Mesothelial cell of epicardium (in vitro differentiated cells): ENCODE measurements around the gene RPS6KA3. TPM values are rescaled to one million over a fixed set of nuclear protein-coding genes. Genes with fewer than 3 reads are reported as not detected.

Experiments used
- DNase-seq, 2 experiments: peaks; one replicate each; pipeline ENCODE4 v3.0.0; 2021; ENCODE audit warnings: low spot score in 2 of 2; ENCODE audit not compliant: unreplicated experiment in 2 of 2
- H3K27ac Mint-ChIP-seq: 2 replicates; pipeline ENCODE4 v1.8.0; 2021; ENCODE audit warnings: mixed read lengths
- H3K27me3 Mint-ChIP-seq: 2 replicates; pipeline ENCODE4 v1.8.0; 2021; ENCODE audit warnings: low read depth, mixed read lengths
- H3K36me3 Mint-ChIP-seq: 2 replicates; pipeline ENCODE4 v1.8.0; 2021; ENCODE audit warnings: mixed read lengths
- H3K4me1 Mint-ChIP-seq: 2 replicates; pipeline ENCODE4 v1.8.0; 2021; ENCODE audit warnings: mixed read lengths
- H3K4me3 Mint-ChIP-seq: 2 replicates; pipeline ENCODE4 v1.8.0; 2021; ENCODE audit warnings: mild to moderate bottlenecking, moderate library complexity, mixed read lengths
- H3K9me3 Mint-ChIP-seq: 2 replicates; pipeline ENCODE4 v1.8.0; 2021; ENCODE audit warnings: mixed read lengths
- total RNA-seq: library from RNA; stranded (reverse); gene quantifications from 3 replicates; pipeline ENCODE4 v1.2.1, GENCODE V29; 2021
- TF ChIP-seq, protein P1 (sequence below): fragments of 200-600 bp; sonication (generic); IDR thresholded peaks from one replicate; pipeline ENCODE4 v1.5.0; 2021; ENCODE audit warnings: antibody characterized with exemption; ENCODE audit not compliant: unreplicated experiment

Gene RPS6KA3
- total RNA-seq, 1 donor from 2014 or later: 42.3 TPM

DNA sequence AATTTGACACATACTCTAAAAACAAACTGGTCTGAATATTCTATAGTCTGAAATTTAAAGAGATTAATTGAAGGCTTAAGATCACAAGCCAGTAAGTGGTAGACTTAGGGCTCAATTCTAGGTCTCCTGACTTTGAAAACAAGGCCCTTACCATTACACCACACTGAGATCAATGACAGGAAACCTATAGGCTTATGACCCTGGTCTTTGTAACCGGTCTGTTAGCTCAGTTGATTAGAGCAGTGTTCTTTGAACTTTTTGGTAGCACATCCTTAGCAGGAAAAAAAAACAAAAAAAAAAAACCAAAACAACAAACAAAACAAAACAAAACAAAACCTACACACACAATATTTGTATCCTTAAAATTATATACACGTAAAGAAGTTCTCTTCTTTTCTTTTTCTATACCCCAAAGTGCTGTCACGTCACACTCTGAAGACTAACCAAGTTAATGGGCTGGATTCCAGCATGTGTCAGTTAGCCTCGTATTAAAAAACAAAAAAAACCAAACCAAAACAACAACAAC, 55.4 kb downstream of the RPS6KA3 start:
- H3K27ac Mint-ChIP-seq: no peak overlapping the region
- no peaks in the 10 kb centered on the region for H3K27me3 Mint-ChIP-seq
- peaks cover 18% of the 10 kb centered on the region for H3K36me3 Mint-ChIP-seq
- H3K4me1 Mint-ChIP-seq: peaks cover 4% of the 10 kb centered on the region
- DNase-seq: no peak
- H3K9me3 Mint-ChIP-seq: peaks cover 17% of the 10 kb centered on the region
- TF ChIP-seq, protein P1, sequence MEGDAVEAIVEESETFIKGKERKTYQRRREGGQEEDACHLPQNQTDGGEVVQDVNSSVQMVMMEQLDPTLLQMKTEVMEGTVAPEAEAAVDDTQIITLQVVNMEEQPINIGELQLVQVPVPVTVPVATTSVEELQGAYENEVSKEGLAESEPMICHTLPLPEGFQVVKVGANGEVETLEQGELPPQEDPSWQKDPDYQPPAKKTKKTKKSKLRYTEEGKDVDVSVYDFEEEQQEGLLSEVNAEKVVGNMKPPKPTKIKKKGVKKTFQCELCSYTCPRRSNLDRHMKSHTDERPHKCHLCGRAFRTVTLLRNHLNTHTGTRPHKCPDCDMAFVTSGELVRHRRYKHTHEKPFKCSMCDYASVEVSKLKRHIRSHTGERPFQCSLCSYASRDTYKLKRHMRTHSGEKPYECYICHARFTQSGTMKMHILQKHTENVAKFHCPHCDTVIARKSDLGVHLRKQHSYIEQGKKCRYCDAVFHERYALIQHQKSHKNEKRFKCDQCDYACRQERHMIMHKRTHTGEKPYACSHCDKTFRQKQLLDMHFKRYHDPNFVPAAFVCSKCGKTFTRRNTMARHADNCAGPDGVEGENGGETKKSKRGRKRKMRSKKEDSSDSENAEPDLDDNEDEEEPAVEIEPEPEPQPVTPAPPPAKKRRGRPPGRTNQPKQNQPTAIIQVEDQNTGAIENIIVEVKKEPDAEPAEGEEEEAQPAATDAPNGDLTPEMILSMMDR: no peak
- no peak overlapping the region for H3K4me3 Mint-ChIP-seq

DNA sequence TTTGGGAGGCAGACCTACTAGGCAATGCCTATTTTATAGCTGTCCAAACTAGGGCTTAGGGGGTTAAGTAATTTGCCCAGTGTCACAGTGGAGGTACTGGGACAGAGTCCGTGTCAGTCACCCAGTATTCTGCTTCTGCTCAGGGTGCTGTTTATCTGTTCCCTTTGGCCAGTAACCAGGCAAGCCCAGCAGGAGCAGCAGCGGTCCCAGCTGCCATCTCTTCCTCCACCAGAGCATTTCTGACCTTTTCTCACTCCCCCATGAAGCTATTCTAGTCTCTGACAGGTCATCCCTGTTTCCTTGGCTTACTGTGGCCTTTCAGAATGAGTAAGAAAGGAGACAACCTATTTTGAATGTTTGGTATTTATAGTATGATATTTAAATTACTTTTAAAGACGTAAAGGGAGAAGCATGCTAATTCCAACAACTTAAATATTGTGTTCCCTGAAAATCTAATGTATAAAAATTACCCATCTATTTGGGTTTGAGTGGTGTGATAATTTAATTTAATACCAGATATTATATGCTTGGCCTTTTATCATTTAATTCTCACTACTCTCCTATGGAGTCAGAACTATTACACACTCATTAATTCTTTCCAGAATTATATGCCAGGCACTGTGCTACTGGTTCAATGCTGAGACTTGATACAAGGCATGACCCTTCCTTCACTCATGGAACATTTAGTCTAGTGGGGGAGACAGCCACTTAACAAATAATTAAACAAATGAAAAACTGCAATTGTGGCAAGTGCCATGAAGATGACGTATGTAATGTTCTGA, 60.6 kb downstream of the RPS6KA3 start:
- peaks cover 25% of the 10 kb centered on the region for H3K36me3 Mint-ChIP-seq
- H3K4me3 Mint-ChIP-seq: no peak overlapping the region
- H3K9me3 Mint-ChIP-seq: peaks cover 21% of the 10 kb centered on the region
- no peak for DNase-seq
- H3K27me3 Mint-ChIP-seq: no peaks in the 10 kb centered on the region
- H3K4me1 Mint-ChIP-seq: peaks cover 4% of the 10 kb centered on the region
- TF ChIP-seq, protein P1: no peak
- H3K27ac Mint-ChIP-seq: no peak overlapping the region

DNA sequence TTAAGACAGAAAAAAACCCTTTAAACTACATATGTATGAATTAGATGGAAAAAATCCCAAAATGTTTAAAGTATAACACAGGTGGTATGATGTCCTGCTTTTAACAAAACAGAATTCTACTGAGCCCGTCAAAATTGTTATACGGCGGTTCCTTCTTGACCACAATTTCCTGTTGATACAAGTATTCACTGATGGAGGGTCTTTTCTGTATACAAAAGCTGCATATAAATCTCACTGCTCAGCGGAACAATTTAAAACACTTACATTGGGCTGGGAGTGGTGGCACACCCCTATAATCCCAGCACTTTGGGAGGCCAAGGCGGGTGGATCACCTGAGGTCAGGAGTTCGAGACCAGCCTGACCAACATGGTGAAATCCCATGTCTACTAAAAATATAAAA, 62.4 kb downstream of the RPS6KA3 start:
- TF ChIP-seq, protein P1: no peak
- Mint-ChIP-seq H3K36me3 (peaks cover 35% of the 10 kb centered on the region), H3K4me1 (no peaks in the 10 kb centered on the region), H3K4me3 (no peak overlapping the region), H3K27me3 (no peaks in the 10 kb centered on the region), H3K27ac (no peak overlapping the region), H3K9me3 (peaks cover 31% of the 10 kb centered on the region)
- DNase-seq: no peak

DNA sequence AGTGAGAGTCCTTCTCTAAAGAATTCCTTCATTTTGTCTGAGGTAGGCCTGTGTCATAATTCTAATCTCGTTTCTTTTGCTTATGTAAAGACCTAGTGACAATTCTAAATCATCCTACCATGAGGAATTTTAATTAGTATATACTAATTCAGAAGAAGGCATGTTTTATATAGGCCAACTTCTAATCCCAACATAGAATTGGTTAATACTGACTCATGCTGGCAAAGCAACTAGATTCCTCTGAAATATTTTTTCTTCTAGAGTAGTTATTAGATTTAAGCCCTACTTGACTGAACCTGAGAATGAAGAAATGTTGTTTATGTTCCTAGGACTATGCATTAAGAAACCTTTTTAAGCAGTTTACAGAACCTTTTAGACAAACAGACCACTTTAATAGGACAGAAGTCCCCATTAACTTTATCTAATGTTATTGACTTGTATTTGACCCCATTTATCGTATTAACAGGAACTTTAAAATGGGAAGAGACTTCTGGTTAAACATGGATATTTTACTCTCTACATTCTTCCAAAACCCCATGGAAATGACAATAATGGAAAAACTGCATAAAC, 69.0 kb downstream of the RPS6KA3 start:
- Mint-ChIP-seq H3K4me3 (no peak overlapping the region), H3K4me1 (peaks cover 3% of the 10 kb centered on the region), H3K36me3 (peaks cover 31% of the 10 kb centered on the region), H3K27me3 (no peaks in the 10 kb centered on the region), H3K9me3 (peaks cover 47% of the 10 kb centered on the region), H3K27ac (no peak overlapping the region)
- TF ChIP-seq, protein P1: no peak
- no peak for DNase-seq

DNA sequence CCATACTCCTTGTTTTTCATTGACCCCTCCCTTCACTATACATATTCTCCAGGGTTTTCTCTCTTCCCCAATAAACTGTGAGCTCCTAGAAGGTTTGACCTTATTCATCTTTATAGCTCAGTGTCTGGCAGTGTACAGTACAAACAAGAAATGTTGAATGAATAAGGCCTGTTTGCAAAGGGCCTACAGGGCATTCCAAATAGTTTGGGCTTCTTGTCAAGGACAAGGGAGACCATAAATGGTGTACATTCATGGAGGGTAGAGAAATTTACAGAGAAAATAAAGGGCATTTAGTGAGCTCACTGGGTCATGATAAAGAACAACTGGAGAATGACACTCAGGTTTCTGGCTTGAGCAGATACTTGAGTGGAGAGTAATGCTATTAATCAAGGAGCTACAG, 77.5 kb downstream of the RPS6KA3 start:
- DNase-seq: no peak
- Mint-ChIP-seq H3K4me1 (no peaks in the 10 kb centered on the region), H3K27ac (no peak overlapping the region), H3K4me3 (no peak overlapping the region), H3K27me3 (no peaks in the 10 kb centered on the region), H3K36me3 (peaks cover 25% of the 10 kb centered on the region), H3K9me3 (peaks cover 15% of the 10 kb centered on the region)
- TF ChIP-seq, protein P1: no peak
